Gastrocnemius medialis (tissue), 4 donors: ENCODE data around the gene HAGHL. TPM values are rescaled to one million over a fixed set of nuclear protein-coding genes. Genes with fewer than 3 reads are reported as not detected.

Experiments used
- ATAC-seq, 2 donors: fragments of 150-250 bp; one replicate each; pipeline ENCODE4 v1.9.1; 2016
- DNase-seq, 2 donors: peaks; one replicate each; pipeline ENCODE4 v3.0.0-alpha.2; 2019
- H3K27ac ChIP-seq, 4 donors: fragments of 200-600 bp; sonication (generic); 1 replicate in 1 of 4; 2 replicates in 3 of 4; pipeline ENCODE4 v1.5.1; 2016 to 2018; ENCODE audit warnings: mild to moderate bottlenecking in 2 of 4, moderate library complexity in 1 of 4
- H3K27me3 ChIP-seq, 3 donors: fragments of 200-600 bp; sonication (generic) in 2 of 3; 1 replicate in 1 of 3; 2 replicates in 2 of 3; pipeline versions ENCODE4 v1.5.1 to v1.6.0; 2016 to 2019; ENCODE audit warnings: mild to moderate bottlenecking in 1 of 3, moderate library complexity in 1 of 3
- H3K36me3 ChIP-seq, 2 donors: fragments of 200-600 bp; sonication (generic) in 1 of 2; one replicate each; pipeline ENCODE4 v1.5.1; 2017 to 2018
- H3K4me1 ChIP-seq, 2 donors: fragments of 200-600 bp; sonication (generic) in 1 of 2; one replicate each; pipeline ENCODE4 v1.5.1; 2016 to 2017; ENCODE audit warnings: mild to moderate bottlenecking in 2 of 2
- H3K4me3 ChIP-seq, 4 donors: fragments of 200-600 bp; sonication (generic) in 3 of 4; 1 replicate in 1 of 4; 2 replicates in 3 of 4; pipeline ENCODE4 v1.5.1; 2016 to 2019; ENCODE audit warnings: mild to moderate bottlenecking in 2 of 4
- H3K9me3 ChIP-seq, 3 donors: fragments of 200-600 bp; sonication (generic) in 2 of 3; 1 replicate in 1 of 3; 2 replicates in 2 of 3; pipeline ENCODE4 v1.5.1; 2016 to 2019
- CTCF ChIP-seq, 5 experiments: fragments of 450-650 bp in 3 of 5; fragments of 200-600 bp in 2 of 5; sonication (generic) in 2 of 5; IDR thresholded peaks in 4 of 5; conservative IDR thresholded peaks in 1 of 5; 1 replicate in 4 of 5; 2 replicates in 1 of 5; pipeline ENCODE4 v1.5.1; 2016 to 2019; ENCODE audit warnings: antibody characterized with exemption in 5 of 5, mild to moderate bottlenecking in 3 of 5, moderate library complexity in 3 of 5
- POLR2A ChIP-seq, 2 donors: fragments of 450-650 bp; IDR thresholded peaks; one replicate each; pipeline ENCODE4 v1.6.1; 2017; ENCODE audit warnings: antibody characterized with exemption in 2 of 2, mild to moderate bottlenecking in 2 of 2, moderate library complexity in 2 of 2
- in situ Hi-C, 4 donors: fragments of 200-750 bp; cut with MboI; loops; one replicate each; pipeline versions ENCODE4 v1.15.0 to v1.8.0; 2017; ENCODE audit warnings: low sequenced_read_pairs in 4 of 4
- intact Hi-C: fragments of 100-400 bp; cut with DNase I; formaldehyde crosslinking; loops from one replicate; pipeline ENCODE4 v1.15.1; 2023; ENCODE audit warnings: low total_unique reads
- total RNA-seq, 4 donors: library from RNA; depleted of rRNA; stranded (reverse); fragments of >200 nt; gene quantifications; one replicate each; pipeline versions ENCODE4 v1.1.0 to v1.2.3, GENCODE V29; 2016

The HAGHL gene
- total RNA-seq = under 1 TPM in 2 of 4 donors, not detected in 2; 0.27 to 0.42 TPM

GRCh38 chr16:726438-727290 is at the start of gene HAGHL, which contains the start of gene CCDC78:
TSS of gene HAGHL (plus strand) at chr16:727106. CDS start at chr16:727510, 404 bp downstream.
TSS of gene CCDC78 (minus strand) at chr16:726443. CDS start at chr16:726367, 76 bp downstream.
- peak within 1 kb of the TSS; percentile 32 to 55 (median 51) for H3K4me3 ChIP-seq
- ATAC-seq (peak in 1 of 2 donors; percentile 26), DNase-seq (no peak)
- no peaks in the 10 kb centered on the region for H3K9me3 ChIP-seq
- peaks cover 9 to 13% of the 10 kb centered on the region in 2 donors for H3K4me1 ChIP-seq
- intact Hi-C loops (no loop called here), in situ Hi-C loops (no loop called here)
- H3K36me3 ChIP-seq = peaks cover 0 to 5% of the 10 kb centered on the region in 2 donors
- H3K27me3 ChIP-seq = peaks cover 22 to 38% (median 34%) of the 10 kb centered on the region in 3 donors
- no peak within 1 kb of the TSS for H3K27ac ChIP-seq
- TF ChIP-seq POLR2A (IDR thresholded peaks at IDR 0.05) (no peak), CTCF (IDR thresholded peaks at IDR 0.05 in 4 of 5, conservative IDR thresholded peaks at IDR 0.05 in 1 of 5) (no peak)

- in situ Hi-C loops (no loop called here), intact Hi-C loops (no loop called here)
- peaks cover 0 to 26% of the 10 kb centered on the region in 2 donors for H3K36me3 ChIP-seq
- H3K9me3 ChIP-seq = no peaks in the 10 kb centered on the region
- no peak for ATAC-seq
- DNase-seq = peak in 1 of 2 donors; percentile 16
- peaks cover 15 to 27% of the 10 kb centered on the region in 2 donors for H3K4me1 ChIP-seq
- H3K4me3 ChIP-seq = no peak overlapping the region
- no peaks in the 10 kb centered on the region for H3K27me3 ChIP-seq
- H3K27ac ChIP-seq = no peak overlapping the region
- TF ChIP-seq POLR2A (IDR thresholded peaks at IDR 0.05) (no peak), CTCF (IDR thresholded peaks at IDR 0.05 in 4 of 5, conservative IDR thresholded peaks at IDR 0.05 in 1 of 5) (no peak)
These were observed 49.4 kb upstream of the HAGHL start for GRCh38 chr16:677316-678190.

GRCh38 chr16:678209-678857 is 48.6 kb upstream of the HAGHL start:
- intact Hi-C loops (no loop called here), in situ Hi-C loops (no loop called here)
- DNase-seq (peak in 1 of 2 donors; percentile 27), ATAC-seq (no peak)
- peaks cover 0 to 26% of the 10 kb centered on the region in 2 donors for H3K36me3 ChIP-seq
- H3K4me1 ChIP-seq = peaks cover 19 to 34% of the 10 kb centered on the region in 2 donors
- no peak overlapping the region for H3K27ac ChIP-seq
- TF ChIP-seq CTCF (IDR thresholded peaks at IDR 0.05 in 4 of 5, conservative IDR thresholded peaks at IDR 0.05 in 1 of 5) (no peak), POLR2A (IDR thresholded peaks at IDR 0.05) (no peak)
- H3K4me3 ChIP-seq = no peak overlapping the region
- no peaks in the 10 kb centered on the region for H3K9me3 ChIP-seq
- no peaks in the 10 kb centered on the region for H3K27me3 ChIP-seq
